Suppressor macrophage treated with lipopolysaccharide for 1 hour (primary cell): ENCODE results near the gene CGB1.

Experiments used
- DNase-seq, 3 donors: peaks; one replicate each; pipeline ENCODE4 v3.0.0-alpha.2; 2020 to 2022

Gene CGB1

DNA sequence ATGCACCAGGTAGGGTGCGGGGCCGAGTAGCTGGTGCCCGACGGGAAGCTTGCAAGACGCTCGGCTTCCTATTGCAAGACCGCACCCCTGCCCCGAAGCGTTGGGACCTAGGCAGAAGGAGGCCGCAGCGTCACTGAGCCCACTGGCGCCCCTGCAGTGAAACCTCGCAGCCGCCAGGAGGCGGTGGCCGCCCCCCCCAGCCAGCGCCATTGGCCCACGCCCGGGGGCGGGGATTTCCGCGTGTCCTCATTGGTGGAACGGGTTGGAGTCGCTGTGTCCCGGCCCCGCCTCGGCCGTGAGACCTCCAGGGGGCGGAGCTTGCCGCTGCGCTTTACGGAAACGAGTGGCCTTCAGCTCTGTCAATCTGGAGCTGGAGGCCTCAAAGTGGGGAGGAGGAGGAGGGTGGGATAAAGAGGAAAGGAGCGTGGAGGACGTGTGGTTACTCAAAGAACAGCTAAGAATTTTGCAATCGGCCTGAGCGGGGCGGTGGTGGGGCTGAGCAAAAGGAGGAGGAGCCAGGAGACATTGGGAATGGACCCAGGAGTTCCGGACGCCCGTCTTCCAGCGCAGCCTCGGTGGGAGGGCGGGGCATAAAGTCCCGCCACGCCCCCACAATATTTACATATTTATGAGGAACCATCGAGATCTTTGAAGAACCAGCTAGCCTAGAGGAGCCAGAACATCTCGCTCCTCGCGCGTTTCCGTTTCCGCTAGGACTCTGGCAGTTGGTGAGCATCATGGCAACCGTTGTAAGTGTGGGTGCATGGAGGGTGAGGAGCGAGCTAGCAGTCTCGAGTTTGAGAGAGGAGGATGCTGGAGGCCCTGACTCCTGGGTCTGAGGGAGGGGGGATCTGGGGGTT lies 43.3 kb downstream of the CGB1 start, which contains the start of the genes GYS1 and RUVBL2:
Gene GYS1, minus strand, starts transcription at position 135 of the 860 bp plus-strand sequence. CDS start 197 bp downstream, outside the sequence.
Gene RUVBL2, plus strand, starts transcription at position 713 of the 860 bp plus-strand sequence. Its CDS starts 25 bp downstream, at position 738.
- peak; percentile 100 for DNase-seq

DNA sequence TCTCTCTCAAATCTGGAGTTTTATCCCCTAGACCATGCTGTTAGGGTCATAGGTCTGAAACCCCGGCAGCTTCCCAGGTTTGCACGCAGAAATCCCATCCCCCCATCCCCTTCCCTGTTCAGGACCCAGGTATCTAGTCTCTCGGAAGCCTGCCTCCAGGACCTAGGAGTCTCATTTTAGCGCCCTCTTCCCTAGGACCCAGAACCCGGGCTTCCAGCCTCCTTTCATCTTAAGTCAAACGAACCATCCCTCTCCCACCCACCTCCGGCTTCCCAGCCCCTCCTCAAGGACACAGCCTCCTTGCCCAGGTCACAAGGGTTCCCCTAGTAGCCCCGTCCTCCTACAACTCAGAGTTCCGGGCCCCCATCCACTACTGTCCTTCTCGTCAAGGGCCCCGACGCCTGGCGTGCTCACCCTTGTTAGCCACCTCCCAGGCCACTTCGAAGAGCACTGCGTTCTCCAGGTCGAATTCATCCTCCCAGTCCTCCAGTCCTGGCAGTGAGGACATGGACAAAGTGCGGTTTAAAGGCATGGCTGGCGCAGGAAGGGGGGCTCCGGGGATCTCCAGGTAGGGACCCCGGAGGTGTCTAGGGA lies 44.0 kb downstream of the CGB1 start:
- DNase-seq, result peak in 1 of 3 donors; percentile 27

DNA sequence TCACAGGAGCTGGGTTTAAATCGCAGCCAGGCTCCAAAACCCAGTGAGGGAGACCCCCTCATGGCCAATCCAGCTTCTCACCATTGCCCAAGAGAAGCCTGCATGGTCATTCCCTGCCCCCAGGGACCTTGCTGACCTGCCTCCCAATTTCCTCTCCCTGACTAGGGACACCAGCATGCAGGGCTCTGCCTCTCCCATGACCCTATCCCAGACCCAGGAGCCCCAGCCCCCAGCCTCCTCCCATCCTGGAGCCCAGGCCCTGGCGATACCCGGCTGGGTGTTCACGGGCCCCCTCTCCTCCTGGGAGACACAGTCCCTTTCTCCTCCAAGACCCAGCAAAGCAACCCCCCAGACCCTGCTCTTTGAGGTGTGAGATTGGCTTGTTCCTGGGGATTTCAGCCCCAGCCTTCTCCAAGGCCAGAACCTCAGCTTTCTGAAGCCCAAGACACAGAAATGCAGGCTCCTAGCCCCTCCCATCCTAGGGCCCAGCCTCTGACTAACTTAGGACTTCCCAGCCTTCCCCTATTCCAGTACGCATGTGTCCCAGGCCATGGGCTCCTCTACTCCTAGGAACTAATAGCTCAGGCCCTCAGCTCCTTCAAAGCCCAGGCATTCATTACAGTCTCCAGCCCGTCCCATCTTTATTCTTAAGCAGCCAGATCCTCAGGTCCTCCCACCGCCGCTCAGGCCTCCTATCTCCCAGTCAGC lies 44.7 kb downstream of the CGB1 start:
- DNase-seq, result peak; percentile 92

DNA sequence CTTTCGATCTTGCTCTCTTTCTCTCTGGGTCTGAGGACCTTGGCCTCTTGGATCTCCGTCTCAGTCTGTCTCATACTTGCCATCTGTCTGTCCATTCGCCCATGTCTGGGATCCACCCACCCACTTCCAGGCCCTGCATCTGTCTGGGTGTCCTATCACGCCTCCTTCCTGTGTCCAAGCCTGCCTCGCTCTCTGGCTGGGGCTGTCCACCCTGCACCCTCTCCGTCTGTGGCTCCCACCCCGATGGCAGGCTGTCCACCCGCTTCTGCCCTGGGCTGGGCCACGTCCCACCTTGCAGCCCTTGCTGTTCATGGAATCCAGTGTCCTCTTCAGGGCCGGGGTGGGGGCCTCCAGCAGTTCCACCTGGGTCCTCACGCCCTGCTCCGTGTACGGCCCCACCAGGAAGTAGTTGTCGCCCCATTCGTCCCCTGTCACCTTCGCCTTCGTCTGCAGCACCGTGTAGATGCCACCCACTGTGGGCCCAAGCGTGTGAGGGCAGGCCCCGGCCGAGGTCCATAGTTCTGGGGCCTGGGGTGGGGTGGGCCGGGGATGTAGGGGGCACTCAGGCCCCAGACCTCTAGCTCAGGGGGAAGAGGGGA lies 45.6 kb downstream of the CGB1 start:
- no peak for DNase-seq

DNA sequence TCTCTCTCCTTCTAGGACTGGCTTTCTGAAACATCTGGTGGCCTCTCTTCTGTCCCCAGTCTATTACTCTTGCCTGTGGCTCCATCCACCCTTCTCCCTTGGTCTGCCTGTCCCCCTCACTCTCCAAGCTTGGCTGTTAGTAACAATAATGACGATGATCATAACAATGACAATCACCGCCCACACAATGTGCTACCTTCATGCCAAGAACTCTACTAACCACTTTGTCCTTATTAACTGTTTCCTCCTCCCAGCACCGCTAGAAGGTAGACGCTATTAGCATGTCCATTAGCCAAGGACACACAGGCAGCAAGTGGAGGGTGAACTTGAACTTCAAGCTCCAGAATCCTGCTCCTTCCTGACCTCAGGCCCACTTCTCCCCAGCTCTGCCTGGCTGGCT lies 46.3 kb downstream of the CGB1 start:
- no peak for DNase-seq

DNA sequence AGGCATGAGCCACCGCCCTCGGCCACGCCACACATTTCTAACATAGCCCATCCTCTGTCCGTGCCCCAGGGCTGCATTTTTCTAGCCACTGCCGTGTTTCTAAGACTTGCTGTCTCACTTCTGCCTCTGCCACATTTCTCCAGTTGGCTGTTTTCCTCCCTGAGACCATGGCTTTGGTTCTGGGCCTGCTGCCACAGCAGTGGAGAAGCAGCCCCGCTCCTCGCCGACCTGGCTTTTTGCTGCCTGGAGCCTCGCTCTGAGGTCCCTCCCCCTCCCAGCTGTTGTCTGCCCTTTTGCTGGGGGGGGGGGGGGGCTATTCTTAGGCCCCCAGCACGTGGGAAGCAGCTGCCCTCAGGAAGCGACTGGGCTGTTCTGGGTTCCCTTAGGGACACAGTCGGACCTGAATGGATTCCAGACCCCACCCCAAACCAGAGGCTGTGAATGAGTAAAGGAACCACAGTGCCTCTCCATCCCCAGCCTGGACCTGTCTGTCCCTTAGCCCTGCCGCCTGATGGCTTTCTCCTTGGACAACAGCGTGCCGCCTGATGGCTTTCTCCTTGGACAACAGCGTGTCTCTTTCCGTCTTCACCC lies 46.9 kb downstream of the CGB1 start:
- no peak for DNase-seq

DNA sequence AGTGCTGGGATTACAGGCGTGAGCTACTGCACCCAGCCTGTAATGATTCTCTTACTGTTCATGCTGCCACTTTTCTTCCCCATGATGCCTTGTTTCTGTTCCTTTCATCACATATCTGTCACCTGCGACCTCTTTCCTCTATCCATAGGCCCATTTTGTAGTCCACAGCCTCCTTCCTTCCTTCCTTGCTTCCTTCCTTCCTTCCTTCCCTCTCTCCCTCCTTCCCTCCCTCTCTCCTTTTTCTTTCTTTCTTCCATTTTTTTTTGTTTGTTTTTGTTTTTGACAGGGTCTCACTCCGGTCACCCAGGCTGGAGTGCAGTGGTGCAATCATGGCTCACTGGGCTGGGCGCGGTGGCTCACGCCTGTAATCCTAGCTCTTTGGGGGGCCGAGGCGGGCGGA lies 47.8 kb downstream of the CGB1 start:
- no peak for DNase-seq

DNA sequence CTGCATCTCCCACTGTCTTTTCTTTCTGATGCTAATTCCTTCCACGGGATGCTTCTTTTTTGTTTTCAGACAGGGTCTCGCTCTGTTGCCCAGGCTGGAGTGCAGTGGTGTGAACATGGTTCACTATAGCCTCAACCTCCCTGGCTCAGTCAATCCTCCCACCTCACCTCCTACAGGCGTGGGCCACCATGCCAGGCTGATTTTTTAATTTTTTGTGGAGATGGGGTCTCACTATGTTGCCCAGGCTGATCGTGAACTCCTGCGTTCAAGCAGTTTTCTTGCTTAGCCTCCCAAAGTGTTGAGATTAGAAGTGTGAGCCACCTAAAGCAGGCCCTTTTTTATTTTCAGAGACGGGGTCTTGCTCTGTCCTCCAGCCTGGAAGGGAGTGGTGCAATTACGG lies 48.4 kb downstream of the CGB1 start:
- no peak for DNase-seq

DNA sequence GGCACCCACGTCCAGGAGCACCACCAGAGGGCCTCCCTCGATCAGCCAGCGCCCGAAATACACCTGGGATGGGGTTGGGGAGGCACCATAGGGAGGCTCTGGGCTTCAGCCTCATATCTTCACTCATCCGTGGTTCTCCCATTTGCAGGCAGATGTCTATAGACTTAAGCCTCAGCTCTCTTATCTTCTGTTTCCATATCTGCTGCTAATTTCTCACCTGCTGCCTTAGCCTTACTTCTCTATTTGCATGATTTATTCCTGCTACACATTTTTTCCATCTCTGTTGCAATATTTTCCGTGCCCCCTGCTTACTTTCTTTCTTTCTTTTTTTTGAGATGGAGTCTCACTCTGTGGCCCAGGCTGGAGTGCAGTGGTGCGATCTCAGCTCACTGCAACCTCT lies 49.4 kb downstream of the CGB1 start:
- no peak for DNase-seq

DNA sequence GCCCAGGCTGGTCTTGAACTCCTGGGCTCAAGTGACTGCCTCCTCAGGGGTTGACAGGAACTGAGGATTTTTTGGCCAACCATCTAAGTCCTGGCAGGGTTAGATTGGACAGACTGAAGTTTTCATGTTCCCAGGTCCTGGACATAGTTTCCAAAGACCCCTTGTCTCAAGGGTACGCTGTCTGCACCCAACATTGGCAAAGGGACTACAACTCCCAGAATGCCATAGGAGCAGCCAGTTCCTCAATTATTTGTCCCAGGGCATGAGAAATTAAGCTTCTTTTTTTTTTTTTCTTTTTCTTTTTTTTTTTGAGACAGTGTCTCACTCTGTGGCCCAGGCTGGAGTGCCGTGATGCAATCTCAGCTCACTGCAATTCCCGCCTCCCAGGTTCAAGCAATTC lies 50.5 kb downstream of the CGB1 start:
- DNase-seq, result peak in 2 of 3 donors; percentile 42 to 46

DNA sequence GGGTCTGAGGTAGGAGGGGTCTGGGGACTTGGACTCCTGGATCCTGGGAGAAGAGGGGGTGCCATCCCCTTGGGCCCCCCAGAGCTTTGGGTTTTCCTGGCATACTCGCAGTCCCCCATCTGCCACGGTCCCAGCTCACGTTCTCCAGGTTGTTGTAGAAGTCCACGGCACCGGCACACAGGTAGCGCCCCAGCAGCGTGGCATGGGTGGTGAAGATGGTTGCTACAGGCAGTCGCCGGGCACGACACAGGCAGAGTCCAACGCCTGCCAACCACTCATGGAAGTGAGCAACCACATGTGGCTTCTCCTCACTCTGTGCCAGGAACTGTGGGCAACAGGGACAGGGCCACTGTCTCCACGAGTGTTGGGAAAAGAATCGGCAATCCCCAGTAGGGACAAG lies 51.0 kb downstream of the CGB1 start:
- no peak for DNase-seq
